ENCODE measurements around the gene LCN15.

DNA sequence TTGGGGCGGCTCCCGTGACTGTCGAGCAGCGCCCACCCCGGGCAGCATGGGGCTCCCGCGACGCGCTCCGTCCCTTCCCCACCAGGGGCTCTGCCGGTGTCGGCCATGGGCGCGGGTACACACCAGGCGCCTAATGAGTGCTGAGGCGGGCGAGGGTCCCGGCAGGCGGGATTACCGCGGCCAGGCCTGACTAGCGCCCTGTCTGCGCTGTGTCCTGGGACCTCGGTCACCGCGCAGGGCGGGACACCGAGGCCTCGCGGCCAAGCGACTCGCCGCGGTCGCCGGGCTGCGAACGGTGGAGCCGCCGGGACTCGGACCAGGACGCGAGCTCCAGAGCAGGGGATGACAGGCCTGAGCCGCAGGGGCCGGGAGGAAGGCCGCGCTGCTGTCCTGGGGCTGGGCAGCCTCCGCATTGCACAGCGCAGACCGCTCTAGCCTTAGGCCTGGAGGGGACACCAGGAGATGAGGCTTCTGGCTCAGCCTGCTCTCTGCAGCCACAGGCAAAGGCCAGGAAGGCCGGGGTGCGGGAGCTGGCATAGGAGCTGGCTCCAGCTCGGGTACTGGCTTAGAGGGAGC, 35.7 kb downstream of the LCN15 start:
- TF ChIP-seq, protein P1, sequence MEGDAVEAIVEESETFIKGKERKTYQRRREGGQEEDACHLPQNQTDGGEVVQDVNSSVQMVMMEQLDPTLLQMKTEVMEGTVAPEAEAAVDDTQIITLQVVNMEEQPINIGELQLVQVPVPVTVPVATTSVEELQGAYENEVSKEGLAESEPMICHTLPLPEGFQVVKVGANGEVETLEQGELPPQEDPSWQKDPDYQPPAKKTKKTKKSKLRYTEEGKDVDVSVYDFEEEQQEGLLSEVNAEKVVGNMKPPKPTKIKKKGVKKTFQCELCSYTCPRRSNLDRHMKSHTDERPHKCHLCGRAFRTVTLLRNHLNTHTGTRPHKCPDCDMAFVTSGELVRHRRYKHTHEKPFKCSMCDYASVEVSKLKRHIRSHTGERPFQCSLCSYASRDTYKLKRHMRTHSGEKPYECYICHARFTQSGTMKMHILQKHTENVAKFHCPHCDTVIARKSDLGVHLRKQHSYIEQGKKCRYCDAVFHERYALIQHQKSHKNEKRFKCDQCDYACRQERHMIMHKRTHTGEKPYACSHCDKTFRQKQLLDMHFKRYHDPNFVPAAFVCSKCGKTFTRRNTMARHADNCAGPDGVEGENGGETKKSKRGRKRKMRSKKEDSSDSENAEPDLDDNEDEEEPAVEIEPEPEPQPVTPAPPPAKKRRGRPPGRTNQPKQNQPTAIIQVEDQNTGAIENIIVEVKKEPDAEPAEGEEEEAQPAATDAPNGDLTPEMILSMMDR (IDR thresholded peaks at IDR 0.05): no peak
- TF ChIP-seq POLR2A (IDR thresholded peaks at IDR 0.05): no peak

All from gastroesophageal sphincter (tissue), 3 donors.